ENCODE data around the gene ATAD1. TPM values are rescaled to one million over a fixed set of nuclear protein-coding genes. Genes with fewer than 3 reads are reported as not detected.

Gene ATAD1
- polyA plus RNA-seq, 1 donor, result 35.9 TPM

- H3K4me1 ChIP-seq (ENCODE audit: control insufficient read depth, insufficient read depth, low read length), result peaks cover 4% of the 10 kb centered on the region
- no peak overlapping the region for H3K4me3 ChIP-seq (ENCODE audit: low read length)
- H3K27me3 ChIP-seq (ENCODE audit: control insufficient read depth, insufficient read depth, low read length), result no peaks in the 10 kb centered on the region
- no peak overlapping the region for H3K27ac ChIP-seq (ENCODE audit: low read length)
- H3K9me3 ChIP-seq (ENCODE audit: control insufficient read depth, low read depth, low read length), result no peaks in the 10 kb centered on the region
- DNase-seq, result no peak
- 100% methylated on average over 1 of the region's 2 CpGs for WGBS (ENCODE audit: insufficient coverage, low lambda C conversion rate)
- peaks cover 16% of the 10 kb centered on the region for H3K36me3 ChIP-seq (ENCODE audit: control insufficient read depth, insufficient read depth, low read length)
These were observed 96.2 kb downstream of the ATAD1 start for GRCh38 chr10:87721781-87722180.

- Histone ChIP-seq H3K9me3 (ENCODE audit: control insufficient read depth, low read depth, low read length) (no peaks in the 10 kb centered on the region), H3K27ac (ENCODE audit: low read length) (no peak overlapping the region), H3K27me3 (ENCODE audit: control insufficient read depth, insufficient read depth, low read length) (no peaks in the 10 kb centered on the region), H3K4me1 (ENCODE audit: control insufficient read depth, insufficient read depth, low read length) (peaks cover 4% of the 10 kb centered on the region), H3K4me3 (ENCODE audit: low read length) (no peak overlapping the region), H3K36me3 (ENCODE audit: control insufficient read depth, insufficient read depth, low read length) (peaks cover 27% of the 10 kb centered on the region)
- WGBS (ENCODE audit: insufficient coverage, low lambda C conversion rate), result no CpG with 5 or more reads among the region's 1 CpG
- no peak for DNase-seq
These were observed 97.4 kb downstream of the ATAD1 start for GRCh38 chr10:87720665-87721064.

- peaks cover 46% of the 10 kb centered on the region for H3K36me3 ChIP-seq (ENCODE audit: control insufficient read depth, insufficient read depth, low read length)
- peaks cover 2% of the 10 kb centered on the region for H3K4me1 ChIP-seq (ENCODE audit: control insufficient read depth, insufficient read depth, low read length)
- no peaks in the 10 kb centered on the region for H3K9me3 ChIP-seq (ENCODE audit: control insufficient read depth, low read depth, low read length)
- WGBS (ENCODE audit: insufficient coverage, low lambda C conversion rate), result 100% methylated on average over 1 of the region's 4 CpGs
- DNase-seq, result no peak
- H3K4me3 ChIP-seq (ENCODE audit: low read length), result no peak overlapping the region
- H3K27ac ChIP-seq (ENCODE audit: low read length), result no peak overlapping the region
- no peaks in the 10 kb centered on the region for H3K27me3 ChIP-seq (ENCODE audit: control insufficient read depth, insufficient read depth, low read length)
These were observed 101.7 kb downstream of the ATAD1 start for GRCh38 chr10:87716348-87716670.

- H3K9me3 ChIP-seq (ENCODE audit: control insufficient read depth, low read depth, low read length), result no peaks in the 10 kb centered on the region
- H3K27ac ChIP-seq (ENCODE audit: low read length), result no peak overlapping the region
- H3K36me3 ChIP-seq (ENCODE audit: control insufficient read depth, insufficient read depth, low read length), result peaks cover 49% of the 10 kb centered on the region
- no peak overlapping the region for H3K4me3 ChIP-seq (ENCODE audit: low read length)
- peaks cover 2% of the 10 kb centered on the region for H3K4me1 ChIP-seq (ENCODE audit: control insufficient read depth, insufficient read depth, low read length)
- no CpG with 5 or more reads among the region's 3 CpGs for WGBS (ENCODE audit: insufficient coverage, low lambda C conversion rate)
- DNase-seq, result no peak
- H3K27me3 ChIP-seq (ENCODE audit: control insufficient read depth, insufficient read depth, low read length), result no peaks in the 10 kb centered on the region
These were observed 102.3 kb downstream of the ATAD1 start for GRCh38 chr10:87715552-87716347.

GRCh38 chr10:87713707-87714106 is 104.3 kb downstream of the ATAD1 start:
- Histone ChIP-seq H3K4me3 (ENCODE audit: low read length) (no peak overlapping the region), H3K27ac (ENCODE audit: low read length) (no peak overlapping the region), H3K4me1 (ENCODE audit: control insufficient read depth, insufficient read depth, low read length) (peaks cover 2% of the 10 kb centered on the region), H3K9me3 (ENCODE audit: control insufficient read depth, low read depth, low read length) (no peaks in the 10 kb centered on the region), H3K27me3 (ENCODE audit: control insufficient read depth, insufficient read depth, low read length) (no peaks in the 10 kb centered on the region), H3K36me3 (ENCODE audit: control insufficient read depth, insufficient read depth, low read length) (peaks cover 45% of the 10 kb centered on the region)
- no CpG with 5 or more reads among the region's 3 CpGs for WGBS (ENCODE audit: insufficient coverage, low lambda C conversion rate)
- no peak for DNase-seq

- Histone ChIP-seq H3K9me3 (ENCODE audit: control insufficient read depth, low read depth, low read length) (no peaks in the 10 kb centered on the region), H3K4me1 (ENCODE audit: control insufficient read depth, insufficient read depth, low read length) (peaks cover 2% of the 10 kb centered on the region), H3K4me3 (ENCODE audit: low read length) (no peak overlapping the region), H3K27me3 (ENCODE audit: control insufficient read depth, insufficient read depth, low read length) (no peaks in the 10 kb centered on the region), H3K27ac (ENCODE audit: low read length) (no peak overlapping the region), H3K36me3 (ENCODE audit: control insufficient read depth, insufficient read depth, low read length) (peaks cover 43% of the 10 kb centered on the region)
- DNase-seq, result no peak
- WGBS (ENCODE audit: insufficient coverage, low lambda C conversion rate), result 56% methylated on average over 3 of the region's 11 CpGs
These were observed 105.0 kb downstream of the ATAD1 start for GRCh38 chr10:87712913-87713616.

GRCh38 chr10:87707254-87707653 is 110.8 kb downstream of the ATAD1 start:
- peaks cover 3% of the 10 kb centered on the region for H3K4me1 ChIP-seq (ENCODE audit: control insufficient read depth, insufficient read depth, low read length)
- no peak for DNase-seq
- H3K9me3 ChIP-seq (ENCODE audit: control insufficient read depth, low read depth, low read length), result no peaks in the 10 kb centered on the region
- H3K27ac ChIP-seq (ENCODE audit: low read length), result no peak overlapping the region
- no peaks in the 10 kb centered on the region for H3K27me3 ChIP-seq (ENCODE audit: control insufficient read depth, insufficient read depth, low read length)
- WGBS (ENCODE audit: insufficient coverage, low lambda C conversion rate), result 100% methylated on average over 1 of the region's 4 CpGs
- peaks cover 10% of the 10 kb centered on the region for H3K36me3 ChIP-seq (ENCODE audit: control insufficient read depth, insufficient read depth, low read length)
- H3K4me3 ChIP-seq (ENCODE audit: low read length), result no peak overlapping the region

- H3K4me3 ChIP-seq (ENCODE audit: low read length), result no peak overlapping the region
- WGBS (ENCODE audit: insufficient coverage, low lambda C conversion rate), result no CpG with 5 or more reads among the region's 4 CpGs
- no peaks in the 10 kb centered on the region for H3K27me3 ChIP-seq (ENCODE audit: control insufficient read depth, insufficient read depth, low read length)
- peaks cover 5% of the 10 kb centered on the region for H3K4me1 ChIP-seq (ENCODE audit: control insufficient read depth, insufficient read depth, low read length)
- no peak for DNase-seq
- H3K9me3 ChIP-seq (ENCODE audit: control insufficient read depth, low read depth, low read length), result no peaks in the 10 kb centered on the region
- peaks cover 10% of the 10 kb centered on the region for H3K36me3 ChIP-seq (ENCODE audit: control insufficient read depth, insufficient read depth, low read length)
- no peak overlapping the region for H3K27ac ChIP-seq (ENCODE audit: low read length)
These were observed 111.3 kb downstream of the ATAD1 start for GRCh38 chr10:87706731-87707130.

GRCh38 chr10:87705339-87705738 is 112.7 kb downstream of the ATAD1 start:
- no peak overlapping the region for H3K27ac ChIP-seq (ENCODE audit: low read length)
- H3K36me3 ChIP-seq (ENCODE audit: control insufficient read depth, insufficient read depth, low read length), result peaks cover 5% of the 10 kb centered on the region
- no peak for DNase-seq
- no peaks in the 10 kb centered on the region for H3K9me3 ChIP-seq (ENCODE audit: control insufficient read depth, low read depth, low read length)
- peaks cover 5% of the 10 kb centered on the region for H3K4me1 ChIP-seq (ENCODE audit: control insufficient read depth, insufficient read depth, low read length)
- H3K27me3 ChIP-seq (ENCODE audit: control insufficient read depth, insufficient read depth, low read length), result no peaks in the 10 kb centered on the region
- H3K4me3 ChIP-seq (ENCODE audit: low read length), result no peak overlapping the region

GRCh38 chr10:87703771-87704170 is 114.3 kb downstream of the ATAD1 start:
- H3K36me3 ChIP-seq (ENCODE audit: control insufficient read depth, insufficient read depth, low read length), result no peaks in the 10 kb centered on the region
- no peaks in the 10 kb centered on the region for H3K9me3 ChIP-seq (ENCODE audit: control insufficient read depth, low read depth, low read length)
- peaks cover 5% of the 10 kb centered on the region for H3K4me1 ChIP-seq (ENCODE audit: control insufficient read depth, insufficient read depth, low read length)
- DNase-seq, result no peak
- no peaks in the 10 kb centered on the region for H3K27me3 ChIP-seq (ENCODE audit: control insufficient read depth, insufficient read depth, low read length)
- H3K4me3 ChIP-seq (ENCODE audit: low read length), result no peak overlapping the region
- H3K27ac ChIP-seq (ENCODE audit: low read length), result no peak overlapping the region
- 60% methylated on average over 1 of the region's 1 CpG for WGBS (ENCODE audit: insufficient coverage, low lambda C conversion rate)

GRCh38 chr10:87702973-87703294 is 115.1 kb downstream of the ATAD1 start:
- Histone ChIP-seq H3K36me3 (ENCODE audit: control insufficient read depth, insufficient read depth, low read length) (no peaks in the 10 kb centered on the region), H3K9me3 (ENCODE audit: control insufficient read depth, low read depth, low read length) (no peaks in the 10 kb centered on the region), H3K4me3 (ENCODE audit: low read length) (no peak overlapping the region), H3K27me3 (ENCODE audit: control insufficient read depth, insufficient read depth, low read length) (no peaks in the 10 kb centered on the region), H3K27ac (ENCODE audit: low read length) (no peak overlapping the region), H3K4me1 (ENCODE audit: control insufficient read depth, insufficient read depth, low read length) (peaks cover 5% of the 10 kb centered on the region)
- no CpG with 5 or more reads among the region's 4 CpGs for WGBS (ENCODE audit: insufficient coverage, low lambda C conversion rate)
- no peak for DNase-seq

Data from large intestine (tissue), 3 donors.